Measurements from ENCODE around the gene PRKCI.
"Not testable (repeated sequence)": the region's sequence is repeated elsewhere in the genome, so short reads cannot be mapped to it uniquely, and the experiment has no call there.

Gene PRKCI

DNA sequence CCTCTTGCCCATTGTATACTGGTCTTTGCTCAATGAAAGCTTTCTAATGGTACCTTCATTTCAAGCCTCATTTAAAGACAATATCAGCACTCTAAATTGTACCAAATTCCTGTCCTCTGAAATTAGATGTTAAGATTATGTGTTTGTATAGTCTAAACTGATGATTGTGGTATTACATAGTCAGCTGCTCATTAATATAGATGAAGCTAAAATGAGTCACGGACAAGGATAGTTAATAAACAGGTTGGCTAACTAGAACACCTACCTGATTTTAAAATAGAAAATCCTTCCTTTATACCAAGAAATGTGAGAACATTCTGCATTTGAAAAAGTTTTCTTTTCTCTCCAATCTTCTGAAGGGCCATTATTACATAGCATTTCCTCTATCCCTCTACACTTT lies 2.9 kb downstream of the PRKCI start:
- DNase-seq = no peak

DNA sequence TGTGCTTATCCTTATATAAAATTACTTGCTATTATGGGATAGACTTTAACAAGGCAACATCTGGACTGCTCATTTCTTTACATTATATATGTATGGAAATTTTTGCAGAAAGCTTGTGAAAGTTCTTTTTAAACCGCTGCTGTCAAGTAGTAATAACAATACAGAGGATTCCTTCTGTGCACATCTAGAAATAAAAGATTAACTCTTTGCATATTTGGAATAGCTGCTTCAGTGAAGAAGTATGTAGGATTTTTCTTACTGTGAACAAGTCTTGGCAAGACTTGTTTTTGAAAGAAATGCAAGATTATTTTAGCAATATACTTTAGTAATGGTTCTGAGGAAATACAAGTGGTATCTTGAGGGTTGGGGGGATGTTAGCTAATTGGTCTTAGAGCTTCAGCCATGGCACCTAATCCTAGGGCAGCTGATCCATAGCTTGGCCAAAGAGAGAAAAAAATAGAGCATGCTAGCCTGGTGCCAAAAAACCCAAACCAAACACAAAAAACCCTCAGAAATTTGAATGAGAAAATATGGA lies 4.3 kb downstream of the PRKCI start:
- DNase-seq = no peak

DNA sequence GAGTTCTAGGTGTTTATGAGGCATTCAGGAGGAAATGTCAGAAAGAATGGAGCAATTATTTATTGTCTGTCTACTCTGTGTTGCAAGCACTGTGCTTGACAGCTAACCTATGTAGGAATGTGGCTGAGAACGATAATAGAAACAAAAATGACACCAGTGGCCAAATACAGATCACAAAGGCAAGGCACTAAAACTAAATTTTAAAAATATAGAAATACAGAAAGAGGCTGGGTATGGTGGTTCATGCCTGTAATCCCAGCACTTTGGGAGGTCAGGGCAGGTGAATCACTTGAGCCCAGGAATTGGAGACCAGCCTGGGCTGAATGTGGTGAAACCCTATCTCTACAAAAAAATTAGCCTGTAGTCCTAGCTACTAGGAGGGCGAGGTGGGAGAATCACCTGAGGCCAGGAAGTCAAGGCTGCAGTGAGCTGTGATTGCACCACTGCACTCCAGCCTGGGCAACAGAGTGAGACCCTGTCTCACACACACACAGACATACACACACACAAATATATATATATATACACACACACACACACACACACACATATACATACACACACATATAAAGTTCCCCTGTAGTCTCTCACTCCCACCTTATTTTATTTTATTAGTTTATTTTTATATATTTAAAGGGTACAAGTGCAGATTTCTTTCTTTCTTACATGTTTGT lies 6.0 kb downstream of the PRKCI start:
- DNase-seq = no peak

DNA sequence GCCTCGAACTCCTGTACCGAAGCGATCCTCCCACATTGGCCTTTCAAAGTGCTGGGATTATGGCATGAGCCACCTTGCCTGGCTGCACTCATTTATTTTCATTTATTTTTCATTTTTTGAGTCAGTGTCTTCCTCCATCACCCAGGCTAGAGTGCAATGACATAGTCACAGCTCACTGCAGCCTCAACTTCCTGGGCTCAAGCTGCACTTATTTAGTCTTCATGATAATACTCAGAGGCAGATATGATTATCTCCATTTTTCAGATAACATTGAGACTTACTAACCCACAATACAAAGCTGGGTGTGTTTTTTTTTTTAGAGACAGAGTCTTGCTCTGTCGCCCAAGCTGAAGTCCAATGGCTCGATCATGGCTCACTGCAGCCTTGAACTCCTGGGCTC lies 10.0 kb downstream of the PRKCI start:
- no peak for DNase-seq

DNA sequence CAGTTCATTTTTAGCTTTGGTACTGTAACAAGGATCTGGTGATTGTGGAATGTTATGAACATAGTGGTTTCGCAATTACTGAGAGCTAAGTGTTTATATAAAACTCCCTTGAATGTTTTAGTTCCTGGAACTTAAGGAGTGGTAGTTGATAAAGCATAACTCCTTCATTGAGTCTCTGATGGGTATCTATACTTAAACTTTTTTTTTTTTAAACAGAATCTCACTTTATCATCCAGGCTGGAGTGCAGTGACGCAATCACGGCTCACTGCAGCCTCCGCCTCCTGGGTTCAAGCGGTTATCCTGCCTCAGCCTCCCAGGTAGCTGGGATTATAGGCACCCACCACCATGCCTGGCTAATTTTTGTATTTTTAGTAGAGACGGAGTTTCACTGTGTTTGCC lies 11.3 kb downstream of the PRKCI start:
- no peak for DNase-seq

DNA sequence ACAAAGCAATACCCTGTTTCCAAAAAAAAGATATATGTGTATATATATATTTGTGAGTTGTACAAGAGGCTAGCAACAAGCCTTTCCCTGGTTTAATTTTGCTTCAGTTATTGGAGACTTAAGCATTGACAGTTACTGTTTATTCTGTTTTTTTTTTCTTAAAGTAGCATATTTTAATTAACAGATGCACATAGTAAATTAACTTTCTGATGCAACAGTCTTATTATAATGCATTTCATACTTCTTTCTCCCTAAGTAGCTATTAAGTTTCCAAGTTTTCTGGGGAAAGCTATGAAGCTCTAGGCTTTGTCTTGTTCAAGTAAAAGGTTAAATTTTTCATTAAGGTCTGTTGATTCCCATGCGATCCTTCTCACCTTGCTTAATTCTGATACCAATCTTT lies 17.9 kb downstream of the PRKCI start:
- no peak for DNase-seq

DNA sequence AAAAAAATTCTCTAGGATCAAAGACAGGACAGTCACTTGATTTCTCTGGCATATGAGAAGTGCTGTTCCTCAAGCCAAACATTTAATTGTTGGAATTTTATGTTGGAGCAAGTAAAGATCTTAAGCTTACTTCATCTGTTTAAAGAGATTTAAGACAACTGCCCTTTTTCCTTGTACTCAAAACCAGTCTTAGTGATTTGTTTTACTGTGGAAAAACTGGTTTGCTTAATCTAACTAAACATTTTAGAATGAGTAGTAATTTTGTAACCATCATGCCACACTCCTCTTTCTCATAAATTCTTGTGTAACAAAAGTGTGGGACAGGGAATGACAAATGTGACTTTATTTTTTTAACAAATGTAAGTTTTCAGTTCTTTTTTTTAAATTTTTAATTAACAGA lies 18.4 kb downstream of the PRKCI start:
- DNase-seq = no peak

DNA sequence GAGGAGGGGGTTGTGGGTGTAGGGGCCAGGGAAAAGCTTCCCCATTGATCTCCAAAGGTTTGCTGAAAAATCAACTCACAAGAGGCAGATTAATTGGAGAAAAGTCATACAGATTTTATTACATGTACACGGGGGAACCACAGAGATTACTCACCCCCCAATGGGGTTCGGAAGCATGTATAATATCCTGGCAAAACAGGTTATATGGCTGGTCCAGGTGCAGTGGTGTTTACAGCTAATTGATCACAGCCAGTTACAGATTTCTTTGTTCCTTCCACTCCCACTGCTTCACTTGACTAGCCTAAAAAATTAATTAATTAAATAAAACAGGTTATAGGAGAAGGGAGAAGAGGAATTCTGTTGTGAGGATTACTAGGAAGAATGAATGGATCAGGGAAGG lies 22.4 kb downstream of the PRKCI start:
- DNase-seq = no peak

DNA sequence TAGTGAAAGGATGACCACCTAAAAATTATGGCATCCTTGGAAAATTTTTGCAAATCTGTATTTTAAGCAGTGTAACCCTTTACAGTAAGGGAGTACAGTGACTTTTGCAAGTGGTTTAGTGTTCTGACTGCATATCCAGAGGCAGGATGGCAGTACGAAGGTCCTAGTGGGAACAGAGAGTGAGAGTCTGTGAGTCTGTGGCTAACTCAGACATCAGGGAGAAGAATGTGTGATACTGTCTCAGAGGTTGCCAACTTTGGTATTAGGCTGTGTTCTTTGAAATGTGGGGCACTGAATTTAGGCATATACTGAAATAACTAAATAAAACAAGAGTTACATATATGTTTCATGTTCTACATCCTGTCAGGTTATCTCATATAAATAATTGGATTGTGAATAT lies 25.7 kb downstream of the PRKCI start:
- DNase-seq = no peak

DNA sequence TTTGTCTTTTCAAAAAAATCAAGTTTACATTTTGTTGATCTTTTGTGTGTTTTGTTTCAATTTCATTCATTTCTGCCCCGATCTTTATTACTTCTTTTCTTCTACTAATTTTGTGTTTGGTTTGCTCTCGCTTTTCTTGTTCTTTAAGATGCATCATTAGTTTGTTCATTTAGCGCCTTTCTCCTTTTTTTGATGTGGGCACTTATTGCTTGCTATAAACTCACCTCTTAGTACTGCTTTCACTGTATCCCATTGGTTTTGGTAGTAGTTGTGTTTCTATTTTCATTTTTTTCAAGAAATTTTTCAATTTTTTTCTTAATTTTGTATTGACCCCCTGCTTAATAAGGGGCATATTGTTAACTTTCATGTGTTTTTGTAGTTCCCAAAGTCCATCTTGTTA lies 34.4 kb downstream of the PRKCI start:
- DNase-seq = no peak

DNA sequence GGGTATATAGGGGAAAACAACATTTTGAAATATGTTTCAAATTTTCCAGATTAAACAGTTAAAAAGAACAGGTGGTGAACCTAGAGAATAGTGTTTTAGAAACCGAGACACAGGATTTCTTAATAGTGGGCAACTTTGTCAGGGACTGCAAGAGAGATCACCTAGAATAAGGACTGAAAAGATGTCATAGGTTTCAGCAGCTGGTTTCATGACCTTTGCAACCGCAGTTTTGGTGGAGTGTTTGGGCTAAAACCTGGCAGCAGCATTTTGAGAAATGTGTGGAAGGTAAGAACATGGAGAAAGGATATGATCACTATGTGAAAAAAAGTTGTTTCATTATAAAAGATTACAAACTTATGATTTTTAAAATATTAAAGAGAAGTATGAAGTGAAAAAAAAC lies 34.9 kb downstream of the PRKCI start:
- no peak for DNase-seq

DNA sequence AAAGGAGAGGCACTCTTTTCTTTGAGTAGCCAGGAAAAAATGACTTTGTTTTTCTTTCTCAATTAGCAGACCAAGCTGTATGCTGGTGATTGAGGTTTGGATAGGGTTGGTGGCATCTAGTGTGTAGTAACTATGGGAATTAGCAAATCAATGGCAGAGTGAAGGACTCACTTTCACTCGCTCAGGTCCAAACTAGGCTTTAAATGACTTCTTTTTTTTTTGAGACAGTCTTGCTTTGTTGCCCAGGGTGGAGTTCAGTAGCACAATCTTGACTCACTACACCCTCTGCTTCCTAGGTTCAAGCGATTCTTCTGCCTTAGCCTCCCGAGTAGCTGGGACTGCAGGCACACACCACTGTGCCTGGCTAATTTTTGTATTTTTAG lies 35.9 kb downstream of the PRKCI start:
- DNase-seq = no peak

DNA sequence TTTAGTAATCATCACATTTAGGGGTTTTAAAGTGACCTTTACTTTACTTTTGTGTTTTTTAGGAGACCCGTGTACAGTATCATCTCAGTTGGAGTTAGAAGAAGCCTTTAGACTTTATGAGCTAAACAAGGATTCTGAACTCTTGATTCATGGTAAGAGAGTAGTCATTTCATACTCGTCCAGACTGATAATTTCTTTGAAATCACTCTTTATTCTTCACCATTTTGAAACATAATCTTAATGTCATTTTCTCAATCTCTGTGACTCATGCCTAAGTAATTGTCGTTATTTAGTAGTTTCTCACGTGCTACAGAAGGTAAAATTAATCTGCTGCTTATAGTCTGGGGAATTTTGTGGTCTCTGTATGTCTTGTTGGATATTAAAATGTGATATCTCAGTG lies 37.7 kb downstream of the PRKCI start:
- DNase-seq = no peak

DNA sequence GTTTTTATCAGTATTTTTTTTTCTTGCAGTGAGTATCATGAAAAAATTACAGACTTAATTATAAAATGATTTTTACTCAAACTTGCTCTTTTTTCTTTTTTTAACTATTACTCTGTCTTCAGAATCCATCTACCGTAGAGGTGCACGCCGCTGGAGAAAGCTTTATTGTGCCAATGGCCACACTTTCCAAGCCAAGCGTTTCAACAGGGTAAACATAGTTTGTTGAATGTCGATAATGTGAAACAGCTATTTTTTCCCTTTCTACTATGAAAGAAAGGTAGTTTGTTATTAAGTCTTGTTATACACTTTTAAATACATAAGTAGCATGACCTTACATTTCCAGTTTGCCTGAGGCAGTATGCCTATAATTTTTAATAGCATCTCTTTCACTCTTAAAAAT lies 45.6 kb downstream of the PRKCI start:
- no peak for DNase-seq

DNA sequence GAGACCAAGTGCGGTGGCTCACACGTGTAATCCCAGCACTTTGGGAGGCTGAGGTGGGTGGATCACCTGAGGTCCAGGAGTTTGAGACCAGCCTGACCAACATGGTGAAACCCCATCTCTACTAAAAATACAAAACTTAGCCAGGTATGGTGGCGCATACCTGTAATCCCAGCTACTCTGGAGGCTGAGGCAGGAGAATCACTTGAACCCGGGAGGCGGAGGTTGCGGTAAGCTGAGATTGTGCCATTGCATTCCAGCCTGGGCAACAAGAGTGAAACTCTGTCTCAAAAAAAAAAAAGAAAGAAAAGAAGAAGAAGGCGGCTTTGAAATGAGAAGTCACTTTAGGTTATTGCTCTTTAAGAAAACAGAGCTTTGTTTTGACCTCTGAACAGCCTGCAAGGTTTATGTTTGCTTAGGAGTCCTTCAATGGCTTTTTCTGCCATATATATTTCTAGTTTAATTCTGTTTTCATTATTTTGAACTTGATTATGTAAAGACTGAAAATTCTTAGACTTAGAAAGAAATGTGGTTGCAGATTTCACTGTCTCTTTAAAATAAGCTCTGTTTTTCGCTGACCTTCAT lies 47.5 kb downstream of the PRKCI start:
- DNase-seq = not testable (repeated sequence)

DNA sequence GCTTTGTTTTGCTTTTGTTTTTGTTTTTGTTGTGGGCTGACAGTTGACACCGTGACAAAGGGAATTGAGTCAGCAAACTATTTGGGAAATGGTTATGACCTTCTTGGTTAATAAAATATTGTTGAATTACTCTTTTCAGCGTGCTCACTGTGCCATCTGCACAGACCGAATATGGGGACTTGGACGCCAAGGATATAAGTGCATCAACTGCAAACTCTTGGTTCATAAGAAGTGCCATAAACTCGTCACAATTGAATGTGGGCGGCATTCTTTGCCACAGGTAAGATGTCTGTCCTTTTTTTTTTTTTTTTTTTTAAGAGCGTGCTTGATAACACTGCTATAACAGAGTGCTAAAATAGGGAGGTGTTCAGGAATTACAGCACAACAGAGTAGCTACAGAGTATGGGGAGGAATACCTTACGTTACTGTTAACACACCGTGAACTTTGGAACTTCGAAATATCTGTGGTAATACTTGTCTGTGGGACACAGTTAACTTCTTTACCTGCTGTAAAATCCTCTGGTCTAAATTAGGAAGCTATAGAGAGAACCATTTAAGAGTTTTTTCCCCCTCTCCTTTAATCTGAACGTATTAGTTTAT lies 48.2 kb downstream of the PRKCI start:
- DNase-seq = no peak

DNA sequence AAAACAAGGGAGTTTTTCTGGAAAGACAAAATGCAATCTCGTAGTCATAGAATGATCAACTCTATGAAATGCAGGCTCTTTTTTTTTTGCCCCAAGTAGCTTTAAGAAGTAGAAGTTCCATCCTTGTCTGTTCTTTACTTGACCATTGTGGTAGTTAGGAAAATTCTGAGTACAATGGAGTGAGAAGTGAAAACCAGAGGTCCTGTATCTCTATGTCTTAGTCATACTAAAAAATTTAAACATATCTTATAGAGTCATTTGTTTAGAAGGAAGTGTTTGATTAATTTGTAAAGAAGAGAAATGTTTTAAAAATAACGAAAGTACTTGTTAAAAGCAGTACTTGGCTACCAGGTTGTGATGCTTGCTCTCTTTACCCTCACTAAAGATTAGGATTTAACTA lies 52.4 kb downstream of the PRKCI start:
- no peak for DNase-seq

DNA sequence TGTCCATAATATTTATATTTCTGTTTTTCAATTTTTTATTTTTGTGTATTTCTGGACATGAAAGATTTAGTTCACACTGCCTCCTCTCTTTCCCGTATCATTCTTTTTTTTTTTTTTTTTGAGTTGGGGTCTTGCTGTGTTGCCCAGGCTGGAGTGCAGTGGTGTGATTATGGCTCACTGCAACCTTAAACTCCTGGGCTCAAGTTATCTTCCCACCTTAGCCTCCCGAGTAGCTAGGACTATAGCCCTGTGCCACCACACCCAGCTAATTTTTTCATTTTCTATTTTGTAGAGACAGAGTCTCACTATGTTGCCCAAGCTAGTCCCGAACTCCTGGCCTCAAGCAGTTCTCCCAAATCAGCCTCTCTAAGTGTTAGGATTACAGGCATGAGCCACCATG lies 53.6 kb downstream of the PRKCI start:
- DNase-seq = no peak

DNA sequence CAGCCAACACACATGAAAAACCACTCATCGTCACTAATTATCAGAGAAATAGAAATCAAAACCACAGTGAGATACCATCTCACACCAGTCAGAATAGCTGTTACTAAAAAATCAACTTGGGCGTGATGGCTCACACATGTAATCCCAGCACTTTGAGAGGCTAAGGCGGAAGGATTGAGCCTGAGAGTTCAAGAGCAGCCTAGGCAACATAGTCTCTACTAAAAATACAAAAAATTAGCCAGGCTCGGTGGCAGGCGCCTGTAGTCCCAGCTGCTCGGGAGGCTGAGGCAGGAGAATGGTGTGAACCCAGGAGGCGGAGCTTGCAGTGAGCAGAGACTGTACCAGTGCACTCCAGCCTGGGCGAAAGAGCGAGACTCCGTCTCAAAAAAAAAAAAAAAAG lies 55.1 kb downstream of the PRKCI start:
- not testable (repeated sequence) for DNase-seq

DNA sequence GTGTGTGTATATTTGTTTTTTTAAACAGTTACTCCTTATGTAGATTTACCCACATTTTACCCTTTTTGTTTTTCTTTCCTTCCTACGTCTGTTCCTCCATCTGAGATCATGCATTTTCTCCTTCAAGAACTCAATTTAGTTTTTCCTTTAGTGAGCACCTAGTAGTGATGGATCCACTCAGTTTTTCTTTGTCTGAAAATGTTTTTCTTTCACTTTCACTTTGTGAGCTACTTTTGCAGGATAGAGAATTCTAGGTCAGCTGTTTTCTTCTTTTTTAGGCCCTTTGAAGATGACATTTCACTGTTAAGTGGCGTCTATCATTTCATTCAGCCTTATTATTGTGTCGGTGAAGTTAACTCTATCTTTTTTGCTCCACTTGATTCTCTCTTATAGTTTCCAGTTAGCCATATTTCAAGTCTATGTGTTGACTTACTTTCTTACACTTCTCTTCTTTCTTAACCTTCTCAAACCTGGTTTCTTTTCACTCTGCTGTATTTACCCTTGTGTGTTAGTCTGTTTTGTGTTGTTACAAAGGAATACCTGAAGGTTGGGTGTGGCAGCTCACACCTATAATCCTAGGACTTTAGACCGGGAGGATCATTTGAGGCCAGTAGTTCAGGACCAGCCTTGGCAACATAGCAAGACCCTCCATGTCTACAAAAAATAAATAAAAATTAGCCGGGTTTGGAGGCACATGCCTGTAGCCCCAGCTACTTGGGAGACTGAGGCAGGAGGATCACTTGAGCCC lies 55.8 kb downstream of the PRKCI start:
- no peak for DNase-seq

DNA sequence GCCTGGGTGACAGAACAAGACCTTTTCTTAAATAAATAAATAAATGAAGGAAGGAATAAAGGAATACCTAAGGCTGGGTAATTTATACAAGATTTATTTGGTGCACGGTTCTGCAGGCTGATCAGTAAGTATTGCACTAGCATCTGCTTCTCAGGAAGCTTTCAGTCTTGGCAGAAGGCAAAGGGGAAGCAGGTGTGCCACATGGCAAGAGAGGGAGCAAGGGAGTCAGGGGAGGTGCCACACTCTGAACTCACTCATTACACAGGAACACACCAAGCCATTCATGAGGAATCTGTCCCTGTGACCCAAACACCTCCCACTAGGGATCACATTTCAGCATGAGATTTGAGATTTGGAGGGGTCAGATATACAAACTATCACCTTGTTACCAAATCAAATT lies 56.4 kb downstream of the PRKCI start:
- DNase-seq = no peak

DNA sequence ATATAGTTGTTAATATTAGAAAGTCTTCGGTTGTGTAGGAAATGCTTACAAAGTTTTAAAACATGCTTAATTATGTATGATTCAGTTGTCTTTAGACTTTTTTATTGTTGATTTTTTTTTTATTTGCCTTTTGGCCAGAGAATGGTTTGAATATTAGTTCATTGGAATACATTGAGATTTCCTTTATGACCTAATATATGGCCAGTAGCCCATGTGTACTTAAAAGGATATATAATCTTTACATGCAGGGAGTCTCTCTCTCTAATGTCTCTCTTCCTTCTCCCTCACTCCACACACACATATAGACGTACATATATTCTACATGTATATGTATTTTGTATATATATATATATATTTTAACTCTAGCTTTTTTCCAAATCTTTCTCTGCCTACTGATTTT lies 68.0 kb downstream of the PRKCI start:
- DNase-seq = no peak

DNA sequence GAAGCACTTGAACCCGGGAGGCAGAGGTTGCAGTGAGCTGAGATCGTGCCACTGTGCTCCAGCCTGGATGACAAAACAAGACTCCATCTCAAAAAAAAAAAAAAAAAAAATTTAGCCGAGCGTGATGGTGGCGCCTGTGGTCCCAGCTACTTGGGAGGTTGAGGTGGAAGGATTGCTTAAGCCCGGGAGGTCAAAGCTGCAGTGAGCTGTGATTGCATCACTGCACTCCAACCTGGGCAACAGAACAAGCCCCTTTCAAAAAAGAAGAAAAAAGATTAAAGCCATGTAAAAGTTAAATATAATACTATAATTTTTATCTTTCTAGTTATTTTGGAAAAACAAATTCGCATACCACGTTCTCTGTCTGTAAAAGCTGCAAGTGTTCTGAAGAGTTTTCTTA lies 73.4 kb downstream of the PRKCI start:
- DNase-seq = no peak

DNA sequence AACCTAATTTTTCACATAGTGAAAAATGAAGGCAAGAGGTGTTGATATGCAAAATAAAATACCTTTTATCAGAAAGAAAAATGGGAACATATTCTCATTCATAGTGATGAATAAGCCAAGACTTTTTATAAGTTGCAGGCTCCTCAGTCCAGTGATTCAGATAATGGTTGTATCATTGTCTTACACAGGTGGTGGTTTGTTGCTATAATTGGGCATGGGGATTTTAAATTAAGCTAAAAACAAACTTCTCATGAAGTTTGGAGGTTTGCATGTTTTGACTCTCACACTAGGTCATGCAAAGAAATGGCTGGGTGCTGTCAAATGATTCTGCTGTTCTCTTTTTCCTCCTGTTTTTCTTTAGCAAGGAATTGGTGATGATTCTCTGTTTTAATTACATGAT lies 74.5 kb downstream of the PRKCI start:
- no peak for DNase-seq
